ENCODE results near the gene LMOD1.
"Not testable (repeated sequence)": the region's sequence is repeated elsewhere in the genome, so short reads cannot be mapped to it uniquely, and the experiment has no call there.

The LMOD1 gene

DNA sequence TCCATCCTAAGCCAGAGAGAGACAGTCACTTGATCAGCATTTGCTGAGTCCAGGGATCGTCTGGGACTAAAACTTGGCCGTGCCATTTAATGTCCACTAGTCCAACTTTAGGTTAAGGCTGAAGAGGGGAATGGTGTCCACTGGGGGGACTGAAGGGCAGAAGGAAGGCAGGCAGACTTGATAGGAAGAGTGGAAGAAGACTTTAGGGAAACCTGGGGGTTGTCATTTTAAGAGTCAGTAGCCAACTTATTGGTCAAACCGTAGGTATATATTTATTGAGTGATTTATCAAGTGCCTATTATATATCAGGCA is 1.3 kb upstream of the LMOD1 start:
- no peak for DNase-seq (ENCODE audit: low read depth)

DNA sequence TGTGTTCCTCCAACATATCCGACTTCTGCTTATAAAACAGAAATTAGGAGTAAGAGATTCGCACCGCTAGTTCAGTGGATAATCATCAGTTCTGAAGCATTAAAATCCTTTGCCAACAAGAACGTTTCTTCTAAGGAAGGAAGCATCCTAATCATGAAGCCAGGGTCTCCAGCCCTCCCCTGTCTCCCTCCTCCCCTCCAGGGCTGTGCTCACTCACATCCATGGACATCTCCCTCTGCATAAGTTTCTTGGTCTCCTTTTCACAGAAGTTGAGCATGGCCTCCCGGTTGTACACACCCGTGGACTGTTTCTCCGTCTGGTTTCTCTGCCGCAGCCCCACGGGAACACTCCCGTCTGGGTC is 505 bp downstream of the LMOD1 start:
- no peak for DNase-seq (ENCODE audit: low read depth)

DNA sequence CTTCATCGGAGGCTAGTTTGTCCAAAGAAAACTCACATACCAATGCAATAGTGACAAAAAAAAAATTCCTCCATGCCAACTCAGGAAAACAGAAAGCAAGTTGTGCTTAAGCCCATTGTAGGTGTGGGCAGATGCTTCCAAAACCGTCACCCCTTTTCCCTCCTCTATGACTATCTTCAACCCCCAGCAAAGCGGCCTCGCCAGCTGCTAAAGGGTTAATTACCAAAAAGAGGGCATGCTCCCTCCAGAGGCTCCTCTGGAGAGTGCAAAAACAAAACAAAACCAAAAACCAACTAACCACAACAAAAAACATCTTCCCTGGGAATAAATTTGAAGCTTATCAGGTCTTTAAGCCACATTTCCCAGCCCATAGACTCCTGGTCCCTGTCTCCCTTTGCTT is 1.2 kb downstream of the LMOD1 start:
- DNase-seq (ENCODE audit: low read depth) = no peak

DNA sequence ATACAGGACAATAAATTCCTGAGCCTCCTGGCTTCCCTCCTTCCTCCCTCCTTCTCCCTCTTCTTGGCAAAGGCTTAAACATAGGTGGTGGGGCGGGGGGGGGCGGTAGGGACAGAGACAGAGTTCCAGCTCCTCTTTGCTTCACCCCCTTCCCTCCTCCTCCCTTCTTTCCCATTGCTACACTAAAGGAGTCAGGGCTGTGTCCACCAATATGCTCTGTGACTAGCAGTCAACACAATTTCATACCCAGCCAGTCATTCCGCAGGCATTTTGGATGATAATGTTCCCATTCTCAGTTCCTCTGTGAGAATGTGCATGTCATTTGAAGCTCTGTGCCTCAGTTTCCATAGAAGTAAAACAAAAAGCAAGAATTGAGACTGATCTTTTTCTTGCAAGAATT is 1.7 kb downstream of the LMOD1 start:
- DNase-seq (ENCODE audit: low read depth) = no peak

DNA sequence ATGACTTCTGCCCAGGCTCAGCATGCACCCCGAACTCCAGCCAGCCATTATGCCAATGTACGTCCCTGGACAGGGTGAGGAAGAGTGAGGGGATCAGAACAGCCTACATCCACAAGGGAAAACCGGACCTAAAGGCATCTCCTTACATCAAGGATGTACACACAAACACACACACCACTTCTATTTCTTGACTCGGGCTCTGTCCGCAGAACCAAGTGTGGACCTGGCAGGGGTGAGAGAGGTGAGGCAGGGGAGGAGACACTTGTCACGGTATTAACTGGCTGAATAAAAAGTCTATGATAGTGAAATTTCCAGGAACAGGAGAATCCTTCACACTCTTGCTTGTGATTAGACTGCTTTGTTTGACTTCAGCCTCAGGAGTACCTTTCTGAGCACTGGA is 2.3 kb downstream of the LMOD1 start:
- DNase-seq (ENCODE audit: low read depth) = no peak

DNA sequence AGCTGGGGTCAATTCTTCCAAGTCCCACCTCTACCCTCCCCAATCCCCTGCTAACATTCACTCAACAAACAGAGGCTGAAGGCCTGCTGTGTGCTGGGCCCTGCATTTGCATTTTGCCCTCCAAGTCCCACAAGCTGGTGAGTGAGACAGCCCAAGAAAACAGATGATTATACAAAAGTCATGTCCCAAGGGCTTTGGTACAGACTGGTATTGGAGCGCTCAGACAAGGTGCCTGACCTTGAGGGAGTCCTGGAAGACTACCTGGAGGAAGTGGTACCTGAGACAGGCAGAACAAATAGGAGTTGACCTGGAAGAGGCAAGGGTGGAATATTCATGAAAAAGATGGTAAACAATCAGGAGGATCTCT is 4.2 kb downstream of the LMOD1 start:
- DNase-seq (ENCODE audit: low read depth) = no peak

DNA sequence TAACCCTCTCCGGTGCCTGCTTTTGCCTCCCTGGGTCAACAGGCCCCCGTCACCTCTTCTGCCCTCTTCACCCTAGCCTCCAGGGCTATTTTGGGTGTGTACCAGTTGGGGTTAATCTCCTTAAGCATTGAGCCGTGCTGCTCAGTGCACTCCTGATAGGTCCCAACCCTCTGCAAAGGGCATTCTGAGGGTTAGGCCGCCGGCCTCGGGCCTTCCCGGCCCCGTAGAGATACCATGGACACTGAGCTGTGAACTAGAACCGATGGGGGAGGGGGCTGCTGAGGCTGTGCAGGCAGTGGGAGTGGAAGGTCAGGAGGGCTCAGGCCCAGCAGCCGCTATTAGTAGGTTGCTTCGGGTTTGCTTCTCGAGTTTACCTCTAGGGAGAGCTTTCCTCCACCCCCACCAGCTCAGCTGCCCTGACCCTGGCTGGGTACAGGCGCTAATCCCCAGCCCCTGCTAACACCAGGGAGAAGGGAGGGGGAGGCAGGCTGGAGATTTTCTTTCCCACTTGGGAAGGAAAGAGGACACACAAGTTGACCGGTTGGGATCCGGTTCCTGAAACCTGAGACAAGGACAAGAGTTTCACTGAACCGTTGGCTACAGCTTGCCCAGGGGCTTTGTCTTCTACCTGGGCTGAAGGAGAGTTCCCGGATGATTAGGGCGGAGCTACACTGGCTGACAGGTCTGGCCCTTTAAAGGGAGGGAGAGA is 4.8 kb downstream of the LMOD1 start:
- no peak for DNase-seq (ENCODE audit: low read depth)

DNA sequence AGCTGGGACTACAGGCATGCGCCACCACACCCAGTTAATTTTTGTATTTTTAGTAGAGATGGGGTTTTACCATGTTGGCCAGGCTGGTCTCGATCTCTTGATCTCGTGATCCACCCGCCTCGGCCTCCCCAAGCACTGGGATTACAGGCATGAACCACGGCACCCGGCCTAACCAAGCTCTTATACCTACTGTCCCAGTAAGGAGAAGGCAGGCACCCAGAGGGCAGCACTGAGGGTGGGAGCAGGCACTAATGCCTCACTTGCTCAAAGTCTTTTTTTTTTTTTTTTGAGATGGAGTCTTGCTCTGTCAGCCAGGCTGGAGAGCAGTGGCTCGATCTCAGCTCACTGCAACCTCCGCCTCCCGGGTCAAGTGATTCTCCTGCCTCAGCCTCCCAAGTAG is 6.0 kb downstream of the LMOD1 start:
- DNase-seq (ENCODE audit: low read depth) = not testable (repeated sequence)

DNA sequence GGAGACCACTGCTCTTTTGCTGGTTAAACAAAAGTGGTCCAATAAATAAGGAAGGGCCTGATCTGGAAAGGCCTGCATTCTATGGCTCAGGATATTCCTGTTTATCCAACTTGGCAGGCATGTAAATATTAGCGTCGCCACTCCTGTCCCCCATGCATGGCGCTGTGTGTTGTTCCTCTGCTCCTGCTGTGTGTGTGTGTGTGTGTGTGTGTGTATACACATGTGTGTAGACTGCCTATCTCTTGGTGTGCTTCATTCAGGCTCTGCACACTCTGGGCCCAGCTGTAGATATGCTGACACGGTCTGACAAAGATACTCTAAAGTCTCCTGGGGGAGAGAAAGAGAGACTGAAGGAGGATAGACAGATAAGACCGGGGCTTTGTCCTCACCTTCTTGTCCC is 6.8 kb downstream of the LMOD1 start:
- DNase-seq (ENCODE audit: low read depth) = no peak

DNA sequence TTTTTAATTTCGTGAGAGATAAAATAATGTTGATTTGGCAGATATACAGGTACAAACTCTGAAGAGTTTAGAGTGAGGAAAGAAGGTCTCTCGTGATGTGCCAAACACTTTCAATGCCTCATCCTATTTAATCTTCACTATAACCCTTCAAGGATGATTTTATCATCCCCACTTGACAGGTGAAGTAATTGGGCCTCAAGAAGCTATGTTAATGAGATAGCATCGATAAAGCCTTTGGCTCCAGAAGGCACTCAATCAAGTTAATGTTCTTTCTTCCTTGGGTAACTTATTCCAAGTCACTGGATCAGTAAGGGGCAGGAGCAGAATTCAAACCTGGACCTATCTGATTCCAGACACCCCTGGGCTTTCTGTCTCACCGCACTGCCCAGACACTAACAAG is 7.2 kb downstream of the LMOD1 start:
- no peak for DNase-seq (ENCODE audit: low read depth)

DNA sequence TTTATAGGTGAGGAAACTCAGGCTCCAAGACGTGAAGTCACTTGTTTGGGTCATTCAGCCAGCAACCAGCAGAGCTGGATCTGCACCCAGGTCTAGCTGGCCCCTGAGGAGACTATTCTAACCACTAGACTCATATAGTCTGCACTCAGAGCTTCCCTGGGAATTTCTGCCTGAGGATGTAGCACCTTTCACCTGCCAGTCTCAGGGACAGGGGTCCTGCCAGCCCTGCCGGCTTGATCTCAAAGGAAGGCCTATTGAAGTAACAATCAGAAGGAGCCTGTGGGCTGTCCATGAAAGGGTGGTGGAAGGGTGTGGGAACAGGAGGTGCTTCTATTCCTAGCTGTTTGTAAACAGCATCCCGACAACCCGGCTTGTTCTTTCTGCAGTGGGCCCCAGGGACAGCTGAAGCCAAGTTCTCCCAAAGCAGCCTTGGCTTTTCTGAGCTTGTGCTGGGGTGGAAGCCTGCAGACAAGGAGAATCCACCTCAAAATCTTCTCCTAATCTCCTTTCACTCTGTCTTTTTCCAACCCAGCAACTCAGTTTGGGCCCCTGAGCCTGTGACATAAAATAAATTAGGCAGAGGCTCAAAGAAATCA is 7.8 kb downstream of the LMOD1 start:
- no peak for DNase-seq (ENCODE audit: low read depth)

DNA sequence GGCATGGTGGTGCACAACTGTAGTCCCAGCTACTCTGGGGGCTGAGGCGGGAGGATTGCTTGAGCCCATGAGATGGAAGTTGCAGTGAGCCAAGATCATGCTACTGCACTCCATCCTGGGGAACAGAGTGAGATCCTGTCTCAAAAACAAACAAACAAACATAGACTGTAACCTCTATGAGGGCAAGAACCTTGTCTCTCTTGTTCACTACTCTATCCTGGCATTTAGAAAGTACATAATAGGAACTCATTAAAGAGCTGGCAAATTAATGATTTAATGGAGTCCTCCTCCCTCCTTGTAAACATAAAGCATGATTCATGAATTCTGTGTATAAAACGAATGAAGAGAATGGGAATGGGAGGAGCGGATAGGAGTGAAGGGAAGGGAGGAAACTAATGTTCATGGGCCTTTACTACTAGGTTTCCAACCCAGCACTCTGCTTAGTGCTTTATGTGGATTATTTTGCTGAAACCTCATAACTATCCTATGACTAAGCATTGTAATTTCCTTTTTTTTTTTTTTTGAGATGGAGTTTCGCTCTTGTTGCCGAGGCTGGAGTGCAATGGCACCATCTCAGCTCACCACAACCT is 8.6 kb downstream of the LMOD1 start:
- DNase-seq (ENCODE audit: low read depth) = peak; percentile 62

DNA sequence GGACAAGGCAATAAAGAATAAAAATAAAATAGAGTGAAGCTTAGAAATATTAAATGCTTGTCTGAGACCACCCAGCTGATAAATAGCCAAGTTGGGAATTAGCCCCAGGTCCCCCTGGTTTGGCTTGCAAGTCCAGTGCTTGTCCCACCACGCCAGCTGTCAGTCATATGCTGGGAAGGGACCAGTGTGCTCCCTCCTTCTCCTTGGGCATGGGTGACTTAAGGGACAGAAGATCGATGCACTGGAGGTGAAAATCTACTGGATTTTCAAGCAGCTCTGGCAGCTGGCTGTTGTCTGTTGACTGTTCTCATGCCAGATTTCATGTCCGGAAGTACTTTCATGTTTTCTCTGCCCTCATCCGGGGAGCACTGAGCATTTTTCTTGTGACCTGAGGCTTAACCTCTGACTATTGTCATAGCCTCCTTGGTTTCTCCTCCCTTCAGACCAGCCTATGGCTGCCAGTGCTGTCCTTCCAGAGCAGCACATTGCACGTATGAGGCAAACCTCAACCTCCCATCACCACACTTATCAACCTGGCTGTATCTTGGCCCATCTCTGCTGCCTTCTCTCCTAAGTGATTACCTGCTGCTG is 12.4 kb downstream of the LMOD1 start:
- no peak for DNase-seq (ENCODE audit: low read depth)

DNA sequence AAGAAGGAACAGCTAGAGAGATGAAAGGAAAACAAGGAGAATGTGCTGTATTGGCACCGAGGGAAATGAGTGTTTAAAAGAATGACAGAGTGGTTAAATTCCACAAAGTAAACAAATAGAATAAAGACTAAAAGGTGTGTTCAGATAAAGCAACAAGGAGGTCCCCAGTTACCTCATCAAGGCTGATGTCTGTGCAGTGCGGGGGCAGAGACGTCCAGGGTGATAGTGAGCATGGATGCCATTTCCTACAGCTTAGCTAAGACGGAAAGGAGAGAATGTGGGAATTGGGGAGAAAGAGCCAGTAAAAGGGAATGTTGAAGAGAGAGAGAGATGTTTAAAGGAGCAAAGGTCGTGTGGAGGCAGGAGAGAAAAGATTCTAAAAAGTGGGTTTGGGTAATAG is 15.5 kb downstream of the LMOD1 start:
- DNase-seq (ENCODE audit: low read depth) = no peak

DNA sequence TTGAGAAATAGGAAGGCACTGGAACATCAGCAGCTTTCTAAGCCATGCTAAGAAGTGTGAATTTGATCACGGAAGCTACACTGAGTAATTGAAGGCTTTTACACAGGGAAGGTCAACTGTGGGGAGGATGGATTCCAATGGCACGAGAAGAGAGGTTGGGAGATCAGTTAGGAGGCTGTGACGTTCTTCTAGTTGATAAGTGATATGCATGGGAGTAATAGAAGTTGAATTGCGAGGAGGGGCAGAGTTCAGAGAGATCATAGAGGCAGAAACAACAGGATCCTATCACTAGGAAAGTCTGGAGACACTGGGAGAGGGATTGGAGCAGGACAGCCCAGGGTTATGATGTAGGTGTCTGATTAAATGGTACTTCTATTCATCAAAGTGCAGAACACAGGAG is 16.2 kb downstream of the LMOD1 start:
- no peak for DNase-seq (ENCODE audit: low read depth)

DNA sequence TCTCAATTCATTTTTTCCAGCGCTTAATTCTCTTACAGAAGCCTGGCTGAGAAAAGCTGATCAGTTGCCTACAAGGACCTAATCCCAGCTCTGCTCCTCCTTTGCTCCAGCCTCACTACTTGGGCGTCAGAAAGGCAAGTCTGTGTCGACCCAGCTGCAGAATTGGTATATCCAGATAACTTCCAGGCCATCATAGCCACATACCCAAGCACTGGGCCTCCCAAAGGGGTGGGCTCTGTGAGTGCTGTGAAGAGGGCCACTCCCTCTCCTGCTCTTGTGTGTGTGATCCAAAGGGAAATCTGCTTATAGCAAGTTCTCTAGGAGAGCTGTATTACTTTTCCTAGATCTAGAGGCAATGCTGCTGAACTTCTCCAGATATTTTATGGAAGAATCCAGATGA is 18.1 kb downstream of the LMOD1 start:
- no peak for DNase-seq (ENCODE audit: low read depth)

DNA sequence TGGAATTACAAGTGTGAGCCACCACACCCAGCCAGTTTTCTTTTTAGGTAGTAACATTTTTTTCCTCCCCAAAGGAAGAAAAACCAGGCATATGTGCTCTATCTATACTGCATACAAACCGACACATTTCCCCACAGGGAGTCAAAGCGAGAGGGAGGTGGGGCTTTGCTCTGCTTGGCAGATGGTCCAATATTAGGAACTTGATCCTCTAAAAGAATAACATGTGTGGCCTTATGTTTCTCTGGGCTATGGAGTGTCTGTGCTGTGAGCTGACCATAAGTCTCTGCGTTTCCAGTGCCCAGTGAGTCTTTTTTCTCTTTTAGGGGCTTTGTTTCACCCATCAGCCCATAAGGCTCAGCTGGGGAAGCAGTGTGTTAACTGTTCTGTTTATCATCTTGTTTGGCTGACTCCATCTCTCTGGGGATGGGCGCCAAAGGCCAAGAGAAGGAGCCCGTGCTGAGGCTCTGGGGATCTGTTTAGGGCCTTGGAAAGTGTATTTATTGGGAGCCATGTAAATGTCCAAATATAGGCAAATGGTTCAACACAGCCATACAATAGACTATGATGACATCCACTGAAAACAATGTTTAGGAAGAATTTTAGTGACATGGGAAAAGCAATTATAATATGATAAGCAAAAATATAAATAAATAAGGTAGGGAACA is 20.2 kb downstream of the LMOD1 start:
- no peak for DNase-seq (ENCODE audit: low read depth)

DNA sequence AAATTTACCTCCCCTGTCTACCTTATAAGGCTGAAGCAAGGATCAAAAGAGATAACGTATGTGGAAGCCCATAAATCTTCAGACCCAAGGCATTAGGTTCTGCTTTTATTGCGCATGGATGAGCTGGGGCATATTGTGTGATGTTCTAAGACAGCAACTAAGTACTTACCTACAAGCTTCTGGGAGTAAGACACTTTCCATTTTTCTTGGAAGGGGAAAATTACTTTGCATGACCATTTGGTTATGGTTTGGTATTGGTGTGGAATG is 21.1 kb downstream of the LMOD1 start:
- no peak for DNase-seq (ENCODE audit: low read depth)

DNA sequence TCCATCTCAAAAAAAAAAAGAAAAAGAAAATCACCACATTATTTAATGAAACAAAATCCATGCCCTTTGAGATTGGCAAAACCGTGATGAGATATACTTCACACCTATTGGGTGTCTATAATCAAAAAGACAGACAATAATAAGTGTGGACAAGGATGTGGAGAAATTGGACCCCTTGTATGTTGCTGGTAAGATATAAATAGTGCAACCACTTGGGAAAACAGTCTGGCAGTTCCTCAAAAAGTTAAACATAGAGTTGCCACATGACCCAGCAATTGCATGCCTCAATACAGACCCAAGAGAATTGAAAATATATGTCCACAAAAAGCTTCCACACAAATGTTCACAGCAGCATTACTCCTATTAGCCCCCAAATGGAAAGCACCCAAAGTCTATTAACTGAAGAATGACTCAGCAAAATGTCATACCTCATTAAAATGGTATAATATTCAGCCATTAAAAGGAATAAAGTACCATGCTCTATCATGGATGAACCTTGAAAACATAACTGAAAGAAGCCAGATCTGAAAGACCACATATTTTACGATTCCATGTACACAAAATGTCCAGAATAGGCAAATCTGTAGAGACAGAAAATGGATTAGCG is 24.3 kb downstream of the LMOD1 start:
- DNase-seq (ENCODE audit: low read depth) = no peak

DNA sequence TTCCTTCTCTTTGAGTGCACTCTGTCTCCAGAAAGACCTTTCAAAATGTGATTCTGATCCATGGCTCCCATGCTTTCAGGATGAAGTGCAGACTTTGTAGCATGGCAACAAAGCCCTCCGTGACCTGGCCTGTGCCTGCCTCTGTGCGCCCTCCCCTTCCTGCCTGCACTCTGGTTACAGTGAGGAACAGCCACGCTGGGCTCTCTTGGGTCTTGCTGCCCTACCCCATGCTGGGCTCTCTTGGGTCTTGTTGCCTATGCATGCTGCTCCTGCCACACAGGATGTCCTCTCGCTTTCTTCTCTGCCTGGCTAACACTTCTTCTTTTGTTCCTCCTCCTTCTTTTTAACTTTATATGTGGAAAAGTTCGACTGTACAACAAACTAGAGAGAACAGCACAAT is 28.0 kb downstream of the LMOD1 start:
- no peak for DNase-seq (ENCODE audit: low read depth)

DNA sequence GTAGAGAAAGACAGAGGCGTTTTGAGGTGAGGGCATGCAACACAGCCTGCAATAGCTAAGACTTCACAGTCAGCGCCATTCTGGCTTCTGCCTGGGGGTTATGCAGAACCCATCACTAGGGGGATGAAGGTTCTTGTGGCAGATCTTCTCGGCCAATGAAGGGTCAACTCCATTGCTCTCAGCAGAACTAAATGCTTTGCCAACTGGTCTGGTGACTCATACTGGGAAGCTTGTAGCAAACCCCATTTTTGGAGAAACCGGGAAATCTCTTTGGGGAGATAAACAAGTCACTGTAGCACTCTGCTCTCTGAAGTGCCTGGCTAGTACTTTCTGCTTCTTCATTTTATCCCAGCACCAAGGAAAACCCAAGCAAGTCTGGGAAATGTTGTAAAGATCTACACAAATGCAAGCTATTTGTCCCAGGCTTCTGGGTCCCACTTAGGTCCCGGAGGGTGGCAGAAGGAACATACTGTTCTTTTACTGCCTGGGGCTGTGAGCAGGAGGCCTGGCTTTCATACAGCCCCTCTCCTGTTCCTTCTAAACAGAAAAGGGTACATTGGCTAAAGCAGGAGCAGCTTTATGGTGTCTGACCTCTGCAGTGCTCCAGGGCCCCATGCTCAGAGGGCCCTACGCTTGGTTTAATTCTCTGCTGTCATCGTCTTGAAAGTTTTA is 28.9 kb downstream of the LMOD1 start:
- DNase-seq (ENCODE audit: low read depth) = peak; percentile 66

DNA sequence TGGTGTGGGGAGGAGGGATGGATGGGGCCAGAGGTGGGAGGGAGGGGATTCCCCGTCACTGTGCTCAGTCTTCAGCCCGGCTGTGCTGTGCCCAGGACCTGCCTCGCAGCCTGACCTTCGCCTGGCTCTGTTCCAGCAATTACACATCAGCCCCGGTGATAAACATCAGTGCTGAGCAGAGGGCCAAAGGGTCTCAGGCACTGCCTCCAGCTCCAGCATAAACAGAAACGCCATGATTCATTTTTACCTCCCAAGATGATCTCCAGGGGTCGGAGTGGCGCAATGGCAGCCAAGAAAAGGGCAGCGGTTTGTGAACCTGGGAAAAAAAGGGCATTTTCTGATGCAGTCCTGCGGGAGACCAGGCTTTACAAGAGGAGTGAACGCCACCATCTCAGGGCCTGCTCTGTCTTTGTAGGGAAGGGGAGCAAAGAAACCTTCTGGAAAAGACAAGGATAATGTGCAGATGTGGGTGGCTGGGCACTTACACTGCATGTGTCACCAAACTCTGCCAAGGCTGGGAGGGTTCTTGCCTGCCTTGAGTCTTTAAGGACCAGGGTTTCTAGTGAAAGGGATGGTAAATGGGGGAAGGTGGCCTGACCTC is 29.6 kb downstream of the LMOD1 start:
- peak; percentile 53 for DNase-seq (ENCODE audit: low read depth)

Data from GM04504 (cell line).